Measurements from ENCODE around the gene HDAC9.
"Not testable (repeated sequence)": the region's sequence is repeated elsewhere in the genome, so short reads cannot be mapped to it uniquely, and the experiment has no call there.

Gene HDAC9

GRCh38 chr7:18666107-18666728, 170.7 kb downstream of the HDAC9 start:
- no peak for DNase-seq

DNA sequence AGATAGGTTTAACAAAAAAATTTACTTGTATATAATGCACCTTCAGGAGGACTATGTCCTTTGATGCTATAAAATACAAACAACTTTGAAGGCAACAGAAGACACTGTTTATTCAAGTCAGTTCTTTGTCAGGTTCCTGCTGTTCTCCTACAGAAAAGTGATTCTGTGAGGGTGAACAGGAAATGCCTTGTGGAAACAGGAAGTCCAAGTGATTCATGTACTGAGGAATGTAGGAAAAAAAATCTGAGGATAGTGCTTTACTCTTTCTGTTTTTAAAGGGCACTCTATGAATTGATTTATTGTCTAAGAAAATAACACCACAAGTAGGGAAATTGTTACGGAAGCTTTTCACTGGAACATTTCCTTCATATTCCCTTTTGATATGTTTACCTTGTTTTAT, 171.9 kb downstream of the HDAC9 start:
- DNase-seq, result no peak

DNA sequence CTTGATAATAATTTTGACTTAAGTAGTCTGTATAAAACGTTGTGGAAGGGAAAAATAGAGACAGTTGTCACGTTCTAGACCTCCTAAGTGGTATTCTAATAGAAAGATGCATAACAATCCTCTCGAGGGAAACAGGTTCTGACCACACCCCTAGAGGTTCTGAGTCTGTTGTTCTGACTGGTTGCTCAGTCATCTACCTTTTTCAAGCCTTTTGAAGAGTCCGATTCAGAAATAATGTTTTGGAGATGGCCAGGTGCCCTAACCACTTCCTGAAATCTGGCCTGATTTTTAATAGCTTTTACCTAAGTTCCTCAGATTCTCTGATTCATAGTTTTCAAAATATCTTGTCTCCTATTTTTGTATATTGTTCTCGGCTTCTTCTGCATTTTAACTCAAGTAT, 175.6 kb downstream of the HDAC9 start:
- no peak for DNase-seq

- no peak for DNase-seq
These were observed 180.0 kb downstream of the HDAC9 start for GRCh38 chr7:18675579-18675978.

DNA sequence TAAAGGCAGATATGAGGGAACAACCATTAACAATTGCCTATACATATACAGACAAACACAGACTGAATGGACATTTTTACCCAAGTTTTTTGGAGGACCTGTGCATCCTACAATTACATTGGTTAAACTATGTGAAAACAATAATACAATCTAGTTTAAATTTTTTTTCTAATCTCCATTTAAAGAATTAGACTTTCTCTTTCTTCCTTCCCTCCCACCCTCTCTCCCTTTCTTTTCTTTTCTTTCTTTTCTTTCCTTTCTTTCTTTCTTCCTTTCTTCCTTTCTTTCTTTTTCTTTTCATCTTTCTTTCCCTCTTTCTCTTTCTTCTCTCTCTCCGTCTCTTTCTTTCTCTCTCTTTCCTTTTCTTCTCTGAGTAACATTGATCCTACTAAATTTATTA, 183.7 kb downstream of the HDAC9 start:
- DNase-seq, result no peak

- no peak for DNase-seq
These were observed 185.0 kb downstream of the HDAC9 start for GRCh38 chr7:18680576-18680975.

DNA sequence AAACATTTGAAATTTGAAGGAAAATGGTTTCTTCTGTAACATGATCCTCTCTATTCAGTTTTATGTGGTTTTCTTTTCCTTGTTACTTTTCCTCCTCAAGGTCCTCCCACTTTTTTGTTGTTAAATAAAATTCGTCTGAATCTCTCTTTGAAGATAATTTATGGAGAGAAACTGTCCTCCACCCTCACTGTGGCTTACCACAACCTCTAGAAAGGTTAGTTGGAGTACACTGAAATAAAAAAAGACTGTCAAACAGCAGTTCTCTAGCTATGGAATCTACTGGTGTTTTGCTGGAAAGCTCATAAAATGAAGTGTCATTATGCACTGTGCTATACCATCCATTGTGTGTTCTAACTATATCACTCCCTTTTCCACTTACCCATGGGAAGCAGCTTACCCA, 189.4 kb downstream of the HDAC9 start:
- DNase-seq, result no peak

GRCh38 chr7:18685971-18686370, 190.4 kb downstream of the HDAC9 start:
- DNase-seq, result no peak

- no peak for DNase-seq
These were observed 194.0 kb downstream of the HDAC9 start for GRCh38 chr7:18689551-18689950.

GRCh38 chr7:18693406-18693805, 197.9 kb downstream of the HDAC9 start:
- no peak for DNase-seq

GRCh38 chr7:18693816-18694215, 198.3 kb downstream of the HDAC9 start:
- no peak for DNase-seq

GRCh38 chr7:18694484-18694883, 198.9 kb downstream of the HDAC9 start:
- DNase-seq, result no peak

DNA sequence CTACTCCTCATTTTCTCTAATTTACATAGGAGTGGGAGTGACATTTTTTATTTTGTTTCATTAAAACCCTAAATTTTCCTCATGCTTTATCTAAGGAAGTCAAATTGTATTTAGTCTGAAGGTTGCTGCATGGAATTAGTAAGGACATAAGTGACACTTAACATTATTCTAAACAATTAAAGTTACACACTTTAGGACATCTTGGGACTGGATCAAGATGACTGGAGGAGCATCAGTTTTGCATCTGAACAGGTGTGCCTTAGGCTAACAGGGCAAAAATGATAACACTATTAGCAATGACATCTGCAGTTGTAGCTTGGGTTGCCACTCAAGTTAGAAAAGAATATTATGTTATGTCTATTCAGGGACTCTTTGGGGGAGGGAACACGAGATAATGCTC, 199.4 kb downstream of the HDAC9 start:
- no peak for DNase-seq

- no peak for DNase-seq
These were observed 202.7 kb downstream of the HDAC9 start for GRCh38 chr7:18698258-18698734.

- DNase-seq, result no peak
These were observed 204.6 kb downstream of the HDAC9 start for GRCh38 chr7:18700147-18700546.

DNA sequence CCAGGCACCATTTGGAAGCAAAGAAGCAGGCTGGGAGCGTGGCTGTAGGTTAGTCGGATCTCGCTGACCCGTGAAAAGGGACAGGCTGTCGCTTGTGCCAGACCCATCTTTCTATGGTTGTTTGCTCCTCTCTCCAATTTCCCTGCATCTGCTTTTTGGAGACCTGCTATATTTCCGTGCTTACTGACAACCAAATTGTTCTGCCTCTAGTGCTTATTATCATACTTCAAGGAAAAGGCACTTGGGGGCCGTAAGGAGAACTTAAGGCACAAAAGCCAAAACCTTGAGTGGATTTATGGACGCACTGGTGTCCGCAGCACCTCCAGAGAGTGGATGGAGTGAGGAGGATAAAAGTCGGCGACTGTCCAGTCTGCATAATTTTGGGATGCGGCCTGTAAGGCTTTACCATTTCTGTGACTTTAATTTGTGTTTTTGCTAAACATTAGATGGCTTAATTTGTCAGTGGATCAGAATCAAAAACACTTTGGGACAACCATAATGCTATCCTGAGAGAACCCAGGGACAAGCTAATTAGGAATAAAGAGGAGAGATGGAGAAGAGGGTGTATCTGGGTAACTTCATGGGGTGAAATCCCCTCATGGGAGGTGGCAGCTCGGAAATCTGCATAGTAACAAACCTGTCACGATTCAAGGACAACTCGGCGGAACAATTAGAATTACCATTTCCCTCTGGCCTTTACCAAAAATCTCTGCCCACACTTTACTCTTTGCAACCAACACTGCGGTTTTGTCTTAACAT, 206.7 kb downstream of the HDAC9 start:
- no peak for DNase-seq

DNA sequence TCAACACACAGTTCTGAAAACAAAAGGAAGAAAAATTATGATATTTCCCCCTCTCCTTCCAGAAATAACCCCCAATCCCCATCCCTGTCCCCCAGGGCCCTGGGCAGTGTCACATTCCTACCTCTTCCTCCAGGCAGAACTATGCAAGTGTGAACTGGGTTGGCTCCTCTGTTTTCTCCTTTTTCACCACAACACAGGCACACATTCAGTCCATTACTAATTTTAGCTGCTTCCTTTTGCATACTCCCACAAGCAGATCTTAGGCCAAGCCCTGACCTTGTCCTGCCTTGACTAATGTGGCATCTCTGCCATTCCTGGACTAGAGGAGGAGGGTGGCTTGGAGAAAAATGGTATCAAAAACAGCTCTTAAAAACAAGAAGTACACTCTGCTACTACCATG, 208.1 kb downstream of the HDAC9 start:
- no peak for DNase-seq

DNA sequence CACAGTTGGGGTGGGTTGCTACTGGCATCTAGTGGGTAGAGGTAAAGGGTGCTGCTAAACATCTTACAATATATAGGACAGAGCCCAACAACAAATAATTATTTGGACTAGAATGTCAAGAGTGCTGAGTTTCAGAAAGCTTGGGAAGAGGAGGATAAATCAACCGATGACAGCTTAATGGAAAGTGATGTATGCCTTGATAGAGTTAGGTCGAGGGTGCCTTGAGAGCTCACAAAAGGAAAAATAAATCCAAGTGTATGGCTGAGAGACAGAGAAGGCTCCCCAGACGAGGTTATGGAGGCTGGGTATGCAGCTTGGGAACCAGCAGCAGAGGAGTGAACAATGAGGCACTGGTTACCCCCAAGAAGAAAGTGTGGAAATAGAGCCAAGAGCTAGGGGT, 211.1 kb downstream of the HDAC9 start:
- no peak for DNase-seq

- DNase-seq, result no peak
These were observed 212.7 kb downstream of the HDAC9 start for GRCh38 chr7:18708204-18708603.

- DNase-seq, result no peak
These were observed 220.4 kb downstream of the HDAC9 start for GRCh38 chr7:18715988-18716387.

DNA sequence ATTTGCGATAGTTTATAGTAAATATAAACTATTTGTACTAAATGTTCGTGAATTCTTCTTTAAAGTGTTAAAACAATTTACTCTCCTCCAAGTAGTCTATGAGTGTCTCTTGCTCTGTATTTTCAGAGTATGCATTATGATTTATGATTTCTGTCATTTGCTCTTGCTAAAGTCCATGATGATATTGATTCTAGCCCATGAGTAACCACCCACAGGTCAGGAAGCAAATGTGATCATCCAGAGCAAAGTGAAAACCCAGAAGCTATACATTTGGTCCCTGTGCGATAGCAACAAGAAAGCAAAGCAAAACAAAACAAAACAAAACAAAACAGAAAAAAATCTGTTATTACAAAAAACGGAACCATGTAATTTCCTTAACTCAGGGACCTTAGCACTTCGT, 225.9 kb downstream of the HDAC9 start:
- no peak for DNase-seq

DNA sequence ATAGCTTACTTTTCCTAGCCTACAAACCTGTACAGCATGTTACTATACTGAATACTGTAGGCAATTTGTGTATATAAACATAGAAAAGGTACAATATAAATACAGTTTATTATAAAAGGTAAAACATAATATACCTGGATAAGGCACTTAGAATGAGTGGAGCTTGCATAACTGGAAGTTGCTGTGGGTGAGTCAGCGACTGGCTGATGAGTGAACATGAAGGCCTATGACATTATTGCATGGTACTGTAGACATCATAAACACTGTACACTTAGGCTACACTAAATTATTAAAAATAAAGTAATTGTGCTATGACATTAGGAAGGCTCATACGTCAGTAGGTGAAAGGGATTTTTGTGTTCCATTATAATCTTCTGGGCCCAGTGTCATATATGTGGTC, 228.8 kb downstream of the HDAC9 start:
- no peak for DNase-seq

- DNase-seq, result no peak
These were observed 231.7 kb downstream of the HDAC9 start for GRCh38 chr7:18727115-18727870.

DNA sequence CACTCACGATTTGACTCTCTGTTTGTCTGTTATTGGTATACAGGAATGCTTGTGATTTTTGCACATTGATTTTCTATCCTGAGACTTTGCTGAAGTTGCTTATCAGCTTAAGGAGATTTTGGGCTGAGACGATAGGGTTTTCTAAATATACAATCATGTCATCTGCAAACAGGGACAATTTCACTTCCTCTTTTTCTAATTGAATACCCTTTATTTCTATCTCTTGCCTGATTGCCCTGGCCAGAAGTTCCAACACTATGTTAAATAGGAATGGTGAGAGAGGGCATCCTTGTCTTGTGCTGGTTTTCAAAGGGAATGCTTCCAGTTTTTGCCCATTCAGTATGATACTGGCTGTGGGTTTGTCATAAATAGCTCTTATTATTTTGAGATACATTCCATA, 240.5 kb downstream of the HDAC9 start:
- not testable (repeated sequence) for DNase-seq
